K562 (cell line): ENCODE results near the gene STK24. TPM values are rescaled to one million over a fixed set of nuclear protein-coding genes. Genes with fewer than 3 reads are reported as not detected.

Experiments used
- ATAC-seq: fragments of 200-7000 bp; cut with Tn5 transposase; 3 replicates; pipeline ENCODE4 v1.9.1; 2020; ENCODE audit warnings: moderate library complexity
- BruUV-seq: library from RNA; stranded (reverse); fragments of 400-500 nt; replicated peaks from 2 replicates; lab custom pipeline; 2021; lab: Mats Ljungman, UMichigan
- CTCF ChIA-PET: fragments of 300-600 bp; formaldehyde crosslinking; extraction: SDS; loops from one replicate; lab custom pipeline; 2021; ENCODE audit warnings: low intra/inter-chr PET ratio; lab: Yijun Ruan, JAX
- POLR2A ChIA-PET: fragments of 300-600, 350-650 bp; sonication (Branson Sonifier 250); formaldehyde crosslinking; extraction: SDS; loops from one replicate; lab custom pipeline; 2021; ENCODE audit warnings: antibody characterized with exemption, inconsistent platforms; lab: Yijun Ruan, JAX
- DNase-seq, 4 experiments: peaks; one replicate each; pipeline versions ENCODE4 v3.0.0 to v3.0.0-alpha.2; 2011 to 2018; ENCODE audit warnings: low spot score in 3 of 4, mixed read lengths in 3 of 4; ENCODE audit errors: extremely low read depth in 1 of 4
- FAIRE-seq: peaks from 2 replicates; lab custom pipeline; 2011; peaks lifted over from hg19 to GRCh38; lab: Jason Lieb, UNC
- H2AFZ ChIP-seq: 2 replicates; pipeline ENCODE4 v1.6.0; 2011; ENCODE audit warnings: low read depth, low read length, control low read depth, inconsistent platforms
- H3K27ac ChIP-seq: fragments of 200-600 bp; 3 replicates; pipeline ENCODE4 v1.8.0; 2011; ENCODE audit warnings: low read depth, mild to moderate bottlenecking, control low read depth, inconsistent platforms, low read length, moderate library complexity, mixed read lengths; ENCODE audit errors: extremely low read depth
- H3K27me3 ChIP-seq, 2 experiments: fragments of 300-600 bp in 1 of 2; 2 replicates in 1 of 2; 3 replicates in 1 of 2; pipeline versions ENCODE4 v1.6.0 to v1.8.0; 2011; ENCODE audit warnings: inconsistent platforms in 2 of 2, low read length in 2 of 2, mild to moderate bottlenecking in 1 of 2, mixed read lengths in 1 of 2, moderate library complexity in 1 of 2; ENCODE audit not compliant: control insufficient read depth in 2 of 2, insufficient read depth in 2 of 2
- H3K36me3 ChIP-seq: fragments of 300-600 bp; 3 replicates; pipeline ENCODE4 v1.8.0; 2011; ENCODE audit warnings: mild to moderate bottlenecking, low read length, inconsistent platforms; ENCODE audit not compliant: control insufficient read depth, insufficient read depth
- H3K4me1 ChIP-seq, 2 experiments: fragments of 200-600 bp in 1 of 2; replicated peaks in 1 of 2; 2 replicates in 1 of 2; 3 replicates in 1 of 2; pipeline versions ENCODE4 v1.5.1 to v1.8.0; 2011; ENCODE audit warnings: inconsistent platforms in 2 of 2, low read length in 2 of 2, mild to moderate bottlenecking in 1 of 2, mixed read lengths in 1 of 2, moderate library complexity in 1 of 2; ENCODE audit not compliant: control insufficient read depth in 2 of 2, insufficient read depth in 2 of 2
- H3K4me2 ChIP-seq: 2 replicates; pipeline ENCODE4 v1.6.1; 2011; ENCODE audit warnings: low read length, control low read depth, inconsistent platforms, mixed read lengths; ENCODE audit not compliant: insufficient read depth
- H3K4me3 ChIP-seq: fragments of 200-600 bp; sonication (generic), shearing (Covaris generic); 2 replicates; pipeline ENCODE4 v1.5.1; 2016; ENCODE audit warnings: control low read depth, inconsistent platforms
- H3K79me2 ChIP-seq: fragments of 200-600 bp; 3 replicates; pipeline ENCODE4 v1.8.0; 2011; ENCODE audit warnings: low read length, inconsistent platforms; ENCODE audit not compliant: control insufficient read depth, insufficient read depth
- H3K9ac ChIP-seq, 2 experiments: 2 replicates each; pipeline versions ENCODE4 v1.6.0 to v1.6.1; 2011; ENCODE audit warnings: low read depth in 2 of 2, low read length in 2 of 2, control low read depth in 1 of 2, inconsistent platforms in 1 of 2, mild to moderate bottlenecking in 1 of 2, mixed read lengths in 1 of 2; ENCODE audit not compliant: insufficient read depth in 1 of 2
- H3K9me1 ChIP-seq: one replicate; pipeline ENCODE4 v1.6.0; 2011; ENCODE audit warnings: inconsistent platforms, mild to moderate bottlenecking, low read length, moderate library complexity; ENCODE audit not compliant: control insufficient read depth, insufficient read depth
- H3K9me3 ChIP-seq: replicated peaks from 2 replicates; pipeline ENCODE4 v1.5.1; 2011; ENCODE audit warnings: low read depth, low read length, inconsistent platforms; ENCODE audit not compliant: control insufficient read depth, insufficient read depth
- H4K20me1 ChIP-seq: replicated peaks from 2 replicates; pipeline ENCODE4 v1.6.1; 2011; ENCODE audit warnings: low read length, inconsistent platforms, mixed read lengths; ENCODE audit not compliant: control insufficient read depth, insufficient read depth
- CREB1 ChIP-seq, 2 experiments: sonication (generic) in 1 of 2; formaldehyde crosslinking in 1 of 2; IDR thresholded peaks; 2 replicates each; pipeline versions ENCODE4 v1.6.1 to v1.8.0; 2012 to 2022; ENCODE audit warnings: inconsistent platforms in 1 of 2, mild to moderate bottlenecking in 1 of 2, missing genetic modification reagents in 1 of 2, moderate library complexity in 1 of 2
- ESRRA ChIP-seq: fragments of 450-650 bp; IDR thresholded peaks from 2 replicates; pipeline ENCODE4 v1.6.1; 2014; ENCODE audit warnings: low read depth, mild to moderate bottlenecking, moderate library complexity, borderline replicate concordance
- ETV6 ChIP-seq, 3 experiments: fragments of 150-350 bp in 1 of 3; sonication (generic) in 1 of 3; formaldehyde crosslinking in 1 of 3; IDR thresholded peaks; 2 replicates each; pipeline versions ENCODE4 v1.6.1 to v1.8.0; 2014 to 2022; ENCODE audit warnings: borderline replicate concordance in 2 of 3, low read depth in 2 of 3, antibody characterized with exemption in 1 of 3, low read length in 1 of 3, mild to moderate bottlenecking in 1 of 3, missing genetic modification reagents in 1 of 3
- FOXJ2 ChIP-seq: fragments of 200-800 bp; sonication (Bioruptor generic); IDR thresholded peaks from 2 replicates; pipeline ENCODE4 v1.6.1; 2016; ENCODE audit warnings: missing genetic modification characterization, missing compliant biosample characterization
- GMEB1 ChIP-seq: fragments of 250-450 bp; sonication (Bioruptor Pico); IDR thresholded peaks from 2 replicates; pipeline ENCODE4 v1.4.0; 2020; ENCODE audit warnings: mild to moderate bottlenecking
- HCFC1 ChIP-seq: IDR thresholded peaks from 2 replicates; pipeline ENCODE4 v1.6.1; 2012; ENCODE audit warnings: low read depth, low read length, improper control_type of control experiment
- KLF16 ChIP-seq: IDR thresholded peaks from 2 replicates; pipeline ENCODE4 v1.6.1; 2016; ENCODE audit warnings: antibody characterized with exemption
- NCOA4 ChIP-seq: fragments of 450-650 bp; IDR thresholded peaks from 2 replicates; pipeline ENCODE4 v1.6.1; 2018; ENCODE audit warnings: mild to moderate bottlenecking; ENCODE audit not compliant: partially characterized antibody
- NFE2 ChIP-seq: IDR thresholded peaks from 2 replicates; pipeline ENCODE4 v1.6.1; 2014; ENCODE audit warnings: antibody characterized with exemption, low read depth
- USF2 ChIP-seq: sonication (generic); formaldehyde crosslinking; IDR thresholded peaks from 2 replicates; pipeline ENCODE4 v1.5.0; 2020; ENCODE audit warnings: missing genetic modification reagents
- ZFP91 ChIP-seq: sonication (generic); formaldehyde crosslinking; IDR thresholded peaks from 2 replicates; pipeline ENCODE4 v1.8.0; 2022; ENCODE audit warnings: mild to moderate bottlenecking, missing genetic modification reagents
- ZNF165 ChIP-seq: fragments of 250-450 bp; sonication (Bioruptor Pico); IDR thresholded peaks from 2 replicates; pipeline ENCODE4 v1.4.0; 2020; ENCODE audit warnings: borderline replicate concordance
- ZNF184 ChIP-seq: sonication (generic); formaldehyde crosslinking; IDR thresholded peaks from 2 replicates; pipeline ENCODE4 v1.5.0; 2020; ENCODE audit warnings: missing genetic modification reagents
- WGBS: fragments of 100-300 bp; shearing (Covaris generic); methylation state at CpG from one replicate; pipeline ENCODE4 v1.1.6; 2016; ENCODE audit warnings: low coverage, mixed read lengths; ENCODE audit not compliant: insufficient coverage; ENCODE audit errors: missing lambda C conversion rate; 5-methylcytosine and 5-hydroxymethylcytosine counted together
- in situ Hi-C: fragments of 300-500 bp; cut with MboI; formaldehyde crosslinking; loops from 4 replicates; pipeline ENCODE4 v1.15.0; 2018; ENCODE audit warnings: inconsistent platforms, mixed read lengths
- intact Hi-C: fragments of 100-400 bp; cut with micrococcal nuclease; formaldehyde crosslinking; loops from 2 replicates; pipeline ENCODE4 v1.14.2; 2022
- polyA plus RNA-seq, 8 experiments: library from polyadenylated mRNA; depleted of rRNA in 4 of 8; stranded (reverse) in 5 of 8; unstranded in 3 of 8; fragments of >200 nt; fragmentation: Nextera tagmentation in 2 of 8; fragmentation: Illumina TruSeq in 1 of 8; extraction: Ambion mirVana in 2 of 8; extraction: Trizol in 1 of 8; gene quantifications; 2 replicates each; pipeline versions ENCODE4 v1.2.1 to v1.2.3, GENCODE V29; 2011 to 2014; ENCODE audit warnings: inconsistent platforms in 1 of 8, missing spikeins in 1 of 8
- total RNA-seq, 7 experiments: library from RNA; depleted of rRNA in 6 of 7; stranded (reverse); fragments of >200 nt in 6 of 7; fragmentation: Illumina TruSeq in 2 of 7; extraction: Trizol in 2 of 7; gene quantifications; 2 replicates each; pipeline versions ENCODE4 v1.2.1 to v1.2.3, GENCODE V29; 2011 to 2021; ENCODE audit warnings: low replicate concordance in 1 of 7

The STK24 gene
- total and polyA plus RNA-seq, 9 of the 15 experiments (the other 6 are each of a cell fraction or from before 2014, with no cell fraction given) = 3.8 to 78.4 (median 28.2) TPM

- peaks cover 4% of the 10 kb centered on the region for H3K9me1 ChIP-seq
- in situ Hi-C loops (no loop called here), intact Hi-C loops (no loop called here)
- H3K9ac ChIP-seq = no peak overlapping the region
- 50% methylated on average over 2 of the region's 4 CpGs for WGBS
- H3K27me3 ChIP-seq = no peaks in the 10 kb centered on the region
- no peaks in the 10 kb centered on the region for H3K9me3 ChIP-seq
- DNase-seq (no peak), FAIRE-seq (no peak)
- H3K36me3 ChIP-seq = peaks cover 25% of the 10 kb centered on the region; the same call in 2 of the 3 replicates
- no peak overlapping the region for H3K4me2 ChIP-seq
- peaks cover 19% of the 10 kb centered on the region for H4K20me1 ChIP-seq
- no peak for TF ChIP-seq CREB1 (IDR thresholded peaks at IDR 0.05)
- no peak for TF ChIP-seq CREB1 (CRISPR knock-in tag; IDR thresholded peaks at IDR 0.05)
- no peak for TF ChIP-seq NFE2
- TF ChIP-seq USF2 (CRISPR knock-in tag) = no peak
- TF ChIP-seq ZNF184 (CRISPR knock-in tag) = no peak
- TF ChIP-seq ESRRA = no peak
- no peak for TF ChIP-seq ZNF165 (CRISPR knock-in tag)
- TF ChIP-seq NCOA4 = no peak
- TF ChIP-seq ZFP91 = no peak
- no peak for TF ChIP-seq FOXJ2 (tag)
- no peak for TF ChIP-seq HCFC1
- no peak for TF ChIP-seq GMEB1
- no peak for TF ChIP-seq ETV6 (IDR thresholded peaks at IDR 0.05; ENCODE audit: borderline replicate concordance in 1 of 2, low read depth in 2 of 2, low read length in 1 of 2)
- TF ChIP-seq ETV6 (CRISPR knock-in tag; IDR thresholded peaks at IDR 0.05; ENCODE audit: borderline replicate concordance) = no peak
- no peak for TF ChIP-seq KLF16
- TF ChIP-seq, all 486 proteins: peak for 0
- no peak overlapping the region for H3K4me3 ChIP-seq
- no peak overlapping the region for H3K27ac ChIP-seq
- H3K4me1 ChIP-seq = peaks cover 3 to 6% of the 10 kb centered on the region in 2 experiments; a peak in 2 of 5 replicates
- peaks cover 67% of the 10 kb centered on the region for H3K79me2 ChIP-seq
- BruUV-seq = no TSS peak
- ChIA-PET POLR2A (interaction anchor here (1.2 kb wide), 1 partner anchor 10 kb away, joined by 5 read pairs; no protein-coding TSS in a partner anchor), CTCF (no interaction called here)
- no peak overlapping the region for H2AFZ ChIP-seq
- ATAC-seq = no peak; the same call in 2 of the 3 replicates
These were observed 56.9 kb downstream of the STK24 start for GRCh38 chr13:98519976-98520375.
